Memory B cell (primary cell): ENCODE data around the gene HLX.

ENCODE experiments used
- ATAC-seq: fragments of 150-1000 bp; cut with Tn5 transposase; 2 replicates; pipeline ENCODE4 v1.10.0; 2021; ENCODE audit warnings: low read depth, mild to moderate bottlenecking, moderate library complexity
- DNase-seq, 2 donors: peaks; one replicate each; pipeline ENCODE4 v3.0.0; 2022; ENCODE audit warnings: low spot score in 2 of 2
- H3K27ac Mint-ChIP-seq: one replicate; pipeline ENCODE4 v1.8.0; 2022; ENCODE audit warnings: mild to moderate bottlenecking, moderate library complexity, mixed read lengths
- H3K27me3 Mint-ChIP-seq: one replicate; pipeline ENCODE4 v1.8.0; 2022; ENCODE audit warnings: mixed read lengths
- H3K36me3 Mint-ChIP-seq: one replicate; pipeline ENCODE4 v1.8.0; 2022; ENCODE audit warnings: mild to moderate bottlenecking, mixed read lengths
- H3K4me1 Mint-ChIP-seq: one replicate; pipeline ENCODE4 v1.8.0; 2022; ENCODE audit warnings: mixed read lengths
- H3K4me3 Mint-ChIP-seq: one replicate; pipeline ENCODE4 v1.8.0; 2022; ENCODE audit warnings: mild to moderate bottlenecking, moderate library complexity, mixed read lengths
- H3K9me3 Mint-ChIP-seq: one replicate; pipeline ENCODE4 v1.8.0; 2022; ENCODE audit warnings: mixed read lengths

Gene HLX

GRCh38 chr1:220900842-220901241, 21.6 kb downstream of the HLX start:
- Mint-ChIP-seq H3K4me3 (no peak overlapping the region), H3K27me3 (peaks cover 2% of the 10 kb centered on the region), H3K36me3 (no peaks in the 10 kb centered on the region), H3K4me1 (peaks cover 4% of the 10 kb centered on the region), H3K9me3 (peaks cover 1% of the 10 kb centered on the region), H3K27ac (no peak overlapping the region)
- ATAC-seq (no peak), DNase-seq (no peak)

- H3K4me1 Mint-ChIP-seq: peaks cover 4% of the 10 kb centered on the region
- no peak for ATAC-seq
- no peaks in the 10 kb centered on the region for H3K36me3 Mint-ChIP-seq
- no peak for DNase-seq
- H3K27me3 Mint-ChIP-seq: peaks cover 4% of the 10 kb centered on the region
- peaks cover 1% of the 10 kb centered on the region for H3K9me3 Mint-ChIP-seq
- H3K27ac Mint-ChIP-seq: no peak overlapping the region
- no peak overlapping the region for H3K4me3 Mint-ChIP-seq
Measured at GRCh38 chr1:220901881-220902280, 22.6 kb downstream of the HLX start.

- H3K4me1 Mint-ChIP-seq: peaks cover 4% of the 10 kb centered on the region
- ATAC-seq (no peak), DNase-seq (no peak)
- no peaks in the 10 kb centered on the region for H3K36me3 Mint-ChIP-seq
- no peak overlapping the region for H3K4me3 Mint-ChIP-seq
- peaks cover 4% of the 10 kb centered on the region for H3K27me3 Mint-ChIP-seq
- H3K27ac Mint-ChIP-seq: no peak overlapping the region
- peaks cover 1% of the 10 kb centered on the region for H3K9me3 Mint-ChIP-seq
Measured at GRCh38 chr1:220902916-220903315, 23.7 kb downstream of the HLX start.

GRCh38 chr1:220904876-220905275, 25.6 kb downstream of the HLX start:
- Mint-ChIP-seq H3K36me3 (no peaks in the 10 kb centered on the region), H3K9me3 (peaks cover 1% of the 10 kb centered on the region), H3K27me3 (peaks cover 4% of the 10 kb centered on the region), H3K27ac (no peak overlapping the region), H3K4me3 (no peak overlapping the region), H3K4me1 (peaks cover 9% of the 10 kb centered on the region)
- ATAC-seq (no peak), DNase-seq (no peak)

GRCh38 chr1:220905650-220906560, 26.7 kb downstream of the HLX start:
- Mint-ChIP-seq H3K4me1 (peaks cover 9% of the 10 kb centered on the region), H3K27ac (no peak overlapping the region), H3K4me3 (no peak overlapping the region), H3K27me3 (peaks cover 4% of the 10 kb centered on the region), H3K9me3 (no peaks in the 10 kb centered on the region), H3K36me3 (no peaks in the 10 kb centered on the region)
- ATAC-seq (no peak), DNase-seq (no peak)

- Mint-ChIP-seq H3K4me1 (peaks cover 9% of the 10 kb centered on the region), H3K27me3 (peaks cover 4% of the 10 kb centered on the region), H3K27ac (no peak overlapping the region), H3K4me3 (no peak overlapping the region), H3K36me3 (no peaks in the 10 kb centered on the region), H3K9me3 (no peaks in the 10 kb centered on the region)
- ATAC-seq: no peak
- DNase-seq: no peak
Measured at GRCh38 chr1:220906561-220907334, 27.5 kb downstream of the HLX start.

GRCh38 chr1:220908757-220909156, 29.5 kb downstream of the HLX start:
- peaks cover 9% of the 10 kb centered on the region for H3K4me1 Mint-ChIP-seq
- ATAC-seq (peak; percentile 68), DNase-seq (peak in 1 of 2 donors; percentile 30)
- no peaks in the 10 kb centered on the region for H3K9me3 Mint-ChIP-seq
- H3K36me3 Mint-ChIP-seq: no peaks in the 10 kb centered on the region
- H3K27ac Mint-ChIP-seq: no peak overlapping the region
- H3K4me3 Mint-ChIP-seq: peak overlapping the region; percentile 67
- peaks cover 4% of the 10 kb centered on the region for H3K27me3 Mint-ChIP-seq

DNA sequence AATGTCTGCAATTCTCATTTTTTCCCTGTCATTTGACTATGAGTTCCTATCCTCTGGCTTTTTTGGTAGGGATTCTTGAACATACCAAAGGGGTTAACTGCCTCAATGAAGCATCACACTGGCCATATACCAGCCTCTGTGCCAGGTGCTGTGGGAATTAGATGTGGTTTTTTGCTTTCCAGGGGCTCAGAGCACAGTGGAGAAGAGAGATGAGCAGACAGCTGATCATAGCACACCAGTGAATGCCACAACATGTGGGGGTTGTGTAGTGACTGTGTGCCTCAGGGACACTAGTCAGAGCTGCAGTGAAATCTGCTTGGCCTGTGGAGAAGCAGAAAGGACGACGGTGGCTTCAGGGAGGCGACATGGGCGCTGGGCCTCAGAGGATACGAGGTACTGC, 30.8 kb downstream of the HLX start:
- no peak for ATAC-seq
- H3K4me1 Mint-ChIP-seq: peaks cover 12% of the 10 kb centered on the region
- no peak overlapping the region for H3K4me3 Mint-ChIP-seq
- H3K27ac Mint-ChIP-seq: no peak overlapping the region
- H3K27me3 Mint-ChIP-seq: peaks cover 4% of the 10 kb centered on the region
- no peaks in the 10 kb centered on the region for H3K9me3 Mint-ChIP-seq
- H3K36me3 Mint-ChIP-seq: no peaks in the 10 kb centered on the region
- DNase-seq: no peak

DNA sequence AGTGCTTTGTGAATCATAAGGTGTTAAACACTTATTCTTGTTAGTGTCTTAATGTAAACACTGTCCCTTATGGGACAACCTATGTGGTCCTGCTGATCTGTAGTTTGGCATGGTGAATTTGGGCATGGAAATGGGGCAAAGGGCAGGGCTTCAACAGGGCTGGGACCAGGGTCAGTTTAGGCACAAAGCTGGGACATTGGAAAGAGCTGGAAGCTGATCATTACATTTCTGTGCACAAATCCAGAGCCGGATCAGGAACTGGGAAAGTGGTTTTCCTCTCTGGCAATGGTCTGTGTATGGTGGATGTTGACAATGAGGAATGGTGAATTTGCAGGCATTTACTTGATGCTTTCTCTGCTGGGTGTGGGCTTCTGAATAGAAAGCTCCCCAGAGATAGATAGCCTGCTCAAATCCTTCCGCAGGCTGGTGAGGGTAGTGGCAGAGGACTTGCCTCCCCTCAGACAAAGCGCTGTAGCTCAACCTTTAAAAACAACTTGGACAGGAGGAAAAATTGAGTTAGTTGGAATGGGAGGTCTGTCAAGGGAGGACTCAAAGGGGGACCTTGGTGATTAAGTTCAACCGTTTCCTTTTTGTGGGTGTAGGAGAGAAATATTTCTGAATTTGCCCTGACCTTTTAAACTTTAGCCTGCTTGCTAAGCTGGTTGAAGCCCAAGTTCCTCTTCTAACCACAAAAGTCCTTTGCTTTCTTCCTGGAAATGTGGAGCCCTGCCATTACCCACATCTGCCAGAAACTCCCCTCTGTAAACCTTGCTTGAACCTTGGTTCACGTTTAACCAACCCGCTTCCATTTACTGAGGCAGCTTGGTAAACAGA, 35.3 kb downstream of the HLX start:
- Mint-ChIP-seq H3K9me3 (no peaks in the 10 kb centered on the region), H3K27ac (no peak overlapping the region)
- no peak for ATAC-seq

DNA sequence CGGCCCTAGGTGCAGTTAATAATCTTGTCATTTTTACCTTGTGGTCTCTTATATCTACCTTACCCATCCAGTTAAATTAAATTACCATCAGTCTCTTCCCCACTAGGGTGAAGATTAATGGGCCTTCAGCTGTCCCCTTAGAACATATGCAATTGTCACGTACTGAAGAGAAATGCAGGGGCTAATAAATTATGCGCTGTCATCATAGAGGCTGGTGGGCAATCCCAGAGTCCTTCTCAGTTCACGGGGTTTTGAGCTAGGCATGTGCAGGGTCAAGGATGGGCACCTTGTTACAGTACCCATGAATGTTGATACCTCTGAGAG, 35.8 kb downstream of the HLX start:
- Mint-ChIP-seq H3K4me3 (no peak overlapping the region), H3K9me3 (no peaks in the 10 kb centered on the region), H3K27ac (no peak overlapping the region), H3K36me3 (no peaks in the 10 kb centered on the region), H3K27me3 (no peaks in the 10 kb centered on the region), H3K4me1 (peaks cover 4% of the 10 kb centered on the region)
- DNase-seq: no peak
- no peak for ATAC-seq

More for the DNA sequence above, 35.3 kb downstream of the HLX start:
- Mint-ChIP-seq H3K27me3 (no peaks in the 10 kb centered on the region), H3K4me3 (no peak overlapping the region), H3K36me3 (no peaks in the 10 kb centered on the region), H3K4me1 (peaks cover 4% of the 10 kb centered on the region)
- DNase-seq: no peak

GRCh38 chr1:220915954-220916353, 36.7 kb downstream of the HLX start:
- Mint-ChIP-seq H3K27ac (no peak overlapping the region), H3K4me3 (no peak overlapping the region), H3K9me3 (no peaks in the 10 kb centered on the region), H3K36me3 (no peaks in the 10 kb centered on the region), H3K27me3 (no peaks in the 10 kb centered on the region), H3K4me1 (peaks cover 4% of the 10 kb centered on the region)
- ATAC-seq (no peak), DNase-seq (no peak)

GRCh38 chr1:220917101-220917500, 37.9 kb downstream of the HLX start:
- Mint-ChIP-seq H3K9me3 (no peaks in the 10 kb centered on the region), H3K27me3 (peaks cover under 1% of the 10 kb centered on the region), H3K27ac (no peak overlapping the region), H3K36me3 (no peaks in the 10 kb centered on the region), H3K4me1 (peaks cover 7% of the 10 kb centered on the region), H3K4me3 (no peak overlapping the region)
- no peak for ATAC-seq
- no peak for DNase-seq

GRCh38 chr1:220917535-220918209, 38.4 kb downstream of the HLX start:
- ATAC-seq (no peak), DNase-seq (no peak)
- Mint-ChIP-seq H3K27ac (no peak overlapping the region), H3K36me3 (no peaks in the 10 kb centered on the region), H3K9me3 (no peaks in the 10 kb centered on the region), H3K4me1 (peaks cover 9% of the 10 kb centered on the region), H3K27me3 (peaks cover 2% of the 10 kb centered on the region), H3K4me3 (no peak overlapping the region)
